SK-MEL-5 (cell line): ENCODE measurements around the gene LRRTM4. TPM values are rescaled to one million over a fixed set of nuclear protein-coding genes. Genes with fewer than 3 reads are reported as not detected.

Experiments used
- DNase-seq: peaks from one replicate; pipeline ENCODE4 v3.0.0-alpha.2; 2016; ENCODE audit warnings: low read depth, low spot score
- in situ Hi-C: cut with HindIII; loops from 2 replicates; pipeline ENCODE4 v1.10.0; 2016; ENCODE audit warnings: low sequenced_read_pairs, high pct_unique_total_duplicates, low pct_unique_long_range_greater_than_20kb
- total RNA-seq: library from RNA; depleted of rRNA; stranded (reverse); fragments of >200 nt; shearing (Covaris generic); gene quantifications from 2 replicates; pipeline ENCODE4 v1.2.3, GENCODE V29; 2014

The LRRTM4 gene
- total RNA-seq, 1 experiment from 2014 or later = not detected

DNA sequence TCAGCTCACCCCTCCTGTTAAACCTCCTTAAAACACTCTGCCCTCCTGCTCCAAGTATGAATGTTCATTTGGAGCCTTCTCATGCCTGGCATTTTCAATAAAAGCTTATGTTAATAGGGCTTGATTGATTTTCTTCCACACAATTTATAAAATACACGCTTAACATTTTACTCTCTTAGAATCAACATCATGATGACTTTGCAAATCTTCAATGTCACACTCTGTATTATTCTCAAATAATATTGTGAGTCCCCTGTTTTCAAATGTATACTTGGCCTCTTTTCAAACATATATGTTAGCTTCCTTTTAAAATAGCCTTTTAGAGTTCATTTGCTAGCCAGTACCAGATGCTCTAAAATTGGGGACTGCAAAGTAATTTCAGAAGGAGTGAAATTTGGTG is 520.3 kb downstream of the LRRTM4 start:
- in situ Hi-C loops = no loop called here
- DNase-seq = no peak

- DNase-seq = no peak
- in situ Hi-C loops = no loop called here
Observed at GRCh38 chr2:76998704-76999103, 523.5 kb downstream of the LRRTM4 start.

DNA sequence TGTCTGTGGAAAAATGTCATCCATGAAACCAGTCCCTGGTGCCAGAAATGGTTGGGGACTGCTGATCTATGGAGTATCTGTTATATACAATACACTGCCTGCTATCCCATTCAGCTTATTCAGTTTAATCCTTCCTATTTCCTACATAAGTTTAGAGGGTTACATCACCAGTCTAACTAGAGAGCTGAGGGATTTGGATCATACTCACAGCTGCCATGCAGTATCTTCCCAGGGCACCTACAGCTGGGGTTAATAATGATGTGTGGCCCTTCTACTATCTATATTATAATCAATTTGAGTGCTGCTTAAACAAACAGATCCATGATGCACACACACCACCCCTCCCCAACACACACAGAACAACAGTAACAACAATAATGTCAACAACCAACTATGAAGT is 524.0 kb downstream of the LRRTM4 start:
- DNase-seq = no peak
- in situ Hi-C loops = no loop called here

DNA sequence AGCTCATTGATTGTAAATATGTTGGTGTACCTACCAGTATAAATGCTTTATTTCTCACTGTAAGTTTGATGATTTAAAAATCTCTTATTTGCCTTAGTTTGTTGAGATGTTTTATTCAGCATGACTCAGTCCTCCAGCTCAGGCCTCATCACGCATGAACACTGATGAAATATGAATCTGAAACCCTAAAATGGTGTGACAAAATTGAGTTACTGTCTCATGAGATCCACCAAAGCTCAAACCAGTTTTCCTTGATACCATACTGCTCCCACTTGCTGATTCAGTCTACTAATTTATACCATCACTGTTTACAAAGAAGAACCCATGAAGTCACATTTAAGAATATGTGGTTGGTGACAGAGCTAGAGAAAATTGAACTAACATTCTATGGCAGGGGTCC is 524.9 kb downstream of the LRRTM4 start:
- in situ Hi-C loops = no loop called here
- DNase-seq = no peak

- in situ Hi-C loops = no loop called here
Observed at GRCh38 chr2:76985387-76986136, 536.6 kb downstream of the LRRTM4 start.

GRCh38 chr2:76984359-76984758 is 537.8 kb downstream of the LRRTM4 start:
- no peak for DNase-seq
- in situ Hi-C loops = no loop called here

More at GRCh38 chr2:76985387-76986136, 536.6 kb downstream of the LRRTM4 start:
- no peak for DNase-seq

- in situ Hi-C loops = no loop called here
- DNase-seq = no peak
Observed at GRCh38 chr2:76980067-76980787, 541.9 kb downstream of the LRRTM4 start.

DNA sequence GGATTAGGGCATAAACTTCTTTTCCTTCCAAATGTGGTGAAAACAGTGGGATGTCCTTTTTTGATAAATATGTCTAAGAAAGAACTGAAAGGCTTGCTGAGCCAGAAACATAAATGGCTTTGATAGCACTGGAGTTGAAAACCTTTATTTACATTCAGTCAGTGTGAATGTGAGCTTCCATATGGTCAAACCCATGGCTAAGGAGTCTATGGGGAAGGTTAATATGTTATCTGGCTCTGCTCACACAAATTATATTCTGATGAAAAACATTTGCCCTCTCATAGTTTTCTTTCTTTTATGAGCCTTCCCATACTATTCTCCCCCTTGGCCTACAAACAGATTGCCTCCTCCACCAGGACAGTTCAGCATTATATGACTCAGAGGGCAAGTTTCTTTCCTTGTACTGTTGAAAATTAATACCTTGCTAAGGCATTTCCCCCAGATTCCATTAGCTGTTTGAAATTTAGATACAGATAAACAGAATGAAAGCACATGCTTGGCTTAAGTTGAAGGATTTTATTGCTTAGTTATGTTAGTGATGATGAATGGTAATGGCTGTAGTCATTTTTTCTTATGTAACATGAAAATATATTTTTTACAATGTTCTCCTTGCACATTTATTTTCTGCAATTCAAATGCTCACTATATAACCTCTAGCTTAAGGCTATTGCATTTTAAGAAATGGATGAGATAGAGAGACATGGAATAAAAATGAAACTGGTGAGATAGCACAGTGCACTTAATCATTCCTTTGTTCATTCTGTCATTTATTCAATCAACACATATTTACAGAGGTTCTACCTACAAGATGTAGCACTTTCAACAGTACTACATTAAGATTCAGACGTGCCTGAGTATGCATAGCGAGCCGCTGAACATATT is 544.1 kb downstream of the LRRTM4 start:
- in situ Hi-C loops = no loop called here
- DNase-seq = no peak

DNA sequence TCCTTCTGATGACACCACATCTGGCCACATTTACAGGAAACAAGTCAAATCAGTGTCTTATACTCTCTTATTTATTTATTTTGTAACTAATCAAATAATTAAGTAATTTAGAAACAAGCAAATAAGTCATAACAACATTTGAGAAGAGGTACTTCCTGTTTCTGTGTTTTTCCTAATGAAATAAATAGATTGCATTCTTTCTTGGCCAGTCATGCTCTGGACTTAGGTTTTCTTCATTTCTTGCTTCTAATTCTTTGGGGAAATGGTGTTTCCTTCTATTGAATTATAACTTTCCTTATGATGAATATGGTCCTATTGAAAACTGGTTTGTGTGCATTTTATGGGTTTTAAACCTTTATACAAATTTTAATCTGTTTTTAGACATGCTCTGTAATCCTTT is 546.4 kb downstream of the LRRTM4 start:
- in situ Hi-C loops = no loop called here
- DNase-seq = no peak

DNA sequence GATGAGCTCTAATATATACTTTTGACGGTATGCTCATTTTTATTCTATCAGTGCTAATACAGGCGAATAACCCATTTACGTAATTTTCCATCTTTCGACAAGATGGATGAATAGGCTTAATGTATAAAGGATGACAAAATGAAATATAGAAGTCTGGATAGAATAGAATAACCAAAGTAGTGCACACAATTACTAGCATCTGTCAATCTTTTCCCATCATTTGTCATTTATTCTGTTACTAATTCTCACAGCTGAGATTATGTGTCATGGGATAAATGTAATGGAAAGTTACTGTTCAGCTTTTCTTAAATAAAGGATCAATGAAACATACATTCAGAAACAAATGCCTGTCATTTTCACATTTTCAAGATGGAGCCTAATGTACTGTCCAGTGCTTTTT is 548.6 kb downstream of the LRRTM4 start:
- DNase-seq = no peak
- in situ Hi-C loops = no loop called here

GRCh38 chr2:76965772-76966171 is 556.4 kb downstream of the LRRTM4 start:
- DNase-seq = no peak
- in situ Hi-C loops = no loop called here

- peak; percentile 8 for DNase-seq
- in situ Hi-C loops = no loop called here
Observed at GRCh38 chr2:76958749-76959148, 563.4 kb downstream of the LRRTM4 start.

DNA sequence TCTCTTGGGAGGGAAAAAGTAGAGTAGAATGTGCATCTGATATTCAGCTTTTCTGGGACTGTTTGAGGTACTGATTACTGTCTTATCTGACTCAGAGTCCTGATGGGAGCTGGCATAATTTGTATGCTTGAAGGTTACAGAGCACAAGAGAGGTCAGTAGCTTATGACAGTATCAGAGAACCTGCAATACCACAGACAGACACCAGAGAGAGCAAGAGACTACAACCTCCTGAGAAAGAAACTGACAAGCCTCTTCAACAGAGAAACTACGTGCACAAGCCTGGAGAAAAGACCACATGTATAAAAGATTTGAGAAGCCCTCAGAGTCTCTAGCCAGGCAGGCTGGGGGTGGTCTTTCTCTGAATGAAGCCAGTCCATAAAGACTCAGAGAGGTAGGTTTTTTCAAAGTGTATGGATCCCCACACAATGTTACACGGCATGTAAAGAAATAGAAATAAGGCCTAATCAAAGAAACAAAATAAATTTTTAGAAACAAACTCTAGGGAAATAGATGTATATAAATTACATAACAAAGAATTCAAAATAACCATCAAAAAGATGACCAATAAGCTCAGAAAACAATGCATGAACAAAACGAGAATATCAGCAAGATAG is 568.3 kb downstream of the LRRTM4 start:
- in situ Hi-C loops = no loop called here
- DNase-seq = peak; percentile 88

DNA sequence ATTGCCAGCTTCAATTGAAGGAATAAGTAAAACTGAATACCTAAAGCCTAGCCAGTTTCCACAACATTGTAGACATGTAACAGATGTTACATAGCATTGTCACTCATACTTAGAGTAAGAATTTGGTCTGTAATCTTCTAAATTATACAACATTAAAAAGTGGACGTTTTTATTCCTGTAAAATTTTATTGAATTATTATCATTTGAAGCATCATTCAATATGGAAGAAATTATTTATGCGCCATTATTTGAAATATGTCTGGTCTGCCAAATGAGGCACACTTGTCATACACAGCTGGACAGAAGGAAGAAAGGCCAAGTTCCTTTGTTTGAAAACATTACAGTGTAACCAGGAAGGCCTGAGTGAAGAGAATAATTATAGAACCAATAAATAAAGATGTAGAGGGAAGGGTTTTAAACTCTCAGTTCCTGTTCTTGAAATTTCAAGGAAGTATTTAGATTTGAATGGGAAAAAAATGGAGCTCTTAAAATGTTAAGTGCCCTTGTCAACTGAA is 575.5 kb downstream of the LRRTM4 start:
- in situ Hi-C loops = no loop called here
- DNase-seq = no peak

DNA sequence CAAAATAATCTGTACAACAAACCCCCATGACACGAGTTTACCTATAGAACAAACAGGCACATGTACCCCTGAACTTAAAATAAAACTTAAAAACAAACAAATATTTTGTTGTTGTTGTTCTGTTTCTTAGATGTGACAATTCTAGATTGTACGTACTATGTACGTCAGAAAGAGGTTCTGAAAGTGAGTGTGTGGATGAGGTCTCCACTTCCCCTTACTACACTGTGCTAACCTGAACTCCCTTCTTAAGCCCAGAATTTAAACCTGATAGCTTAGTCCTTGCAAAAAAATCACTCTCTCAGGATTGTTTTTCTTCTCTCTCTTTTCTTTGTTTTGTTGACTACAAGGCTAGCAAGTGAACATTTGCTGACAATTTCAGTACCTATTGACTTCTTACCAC is 581.6 kb downstream of the LRRTM4 start:
- in situ Hi-C loops = no loop called here
- DNase-seq = no peak

DNA sequence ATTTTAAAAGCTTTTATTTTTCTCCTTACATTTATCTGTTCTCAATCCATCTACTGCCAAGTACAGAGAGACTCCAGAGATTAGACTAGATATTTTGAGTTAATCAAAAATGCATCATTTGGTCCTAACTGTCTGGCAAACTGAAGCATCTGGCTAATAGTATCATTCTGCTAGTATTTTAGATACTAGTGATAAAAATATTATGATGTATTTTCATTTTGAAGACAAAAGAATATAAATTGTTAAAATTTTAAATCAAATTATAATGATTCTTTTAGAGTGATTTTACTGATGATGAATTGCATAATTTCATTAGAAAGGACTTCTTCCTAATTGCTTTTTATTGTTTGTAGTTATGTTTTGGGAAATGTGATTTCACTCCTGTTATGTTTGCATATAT is 584.0 kb downstream of the LRRTM4 start:
- no peak for DNase-seq
- in situ Hi-C loops = no loop called here

DNA sequence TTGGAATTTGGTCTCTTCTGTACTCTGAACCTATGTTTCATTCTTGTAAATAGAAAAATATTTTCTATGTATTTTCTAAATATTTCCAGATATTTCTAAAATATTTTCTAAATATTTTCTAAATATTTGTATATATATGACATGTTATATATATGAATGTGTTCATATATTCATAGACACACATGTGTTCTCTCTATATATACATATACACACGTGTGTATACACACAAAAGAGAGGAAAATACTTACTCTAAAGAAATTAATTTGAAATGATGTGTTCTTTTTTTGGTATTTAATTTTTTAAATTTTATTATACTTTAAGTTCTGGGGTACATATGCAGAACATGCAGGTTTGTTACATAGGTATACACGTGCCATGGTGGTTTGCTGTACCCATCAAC is 589.6 kb downstream of the LRRTM4 start:
- no peak for DNase-seq
- in situ Hi-C loops = no loop called here
